IMR-90 (cell line): ENCODE results near the gene MAGEB10.

Experiments
- CTCF ChIP-seq: conservative IDR thresholded peaks from 2 replicates; pipeline ENCODE4 v1.5.1; 2012; ENCODE audit warnings: mild to moderate bottlenecking, low read depth, low read length, improper control_type of control experiment
- MAZ ChIP-seq: IDR thresholded peaks from 2 replicates; pipeline ENCODE4 v1.6.1; 2012; ENCODE audit warnings: low read depth, mild to moderate bottlenecking, low read length, improper control_type of control experiment, moderate library complexity, borderline replicate concordance
- POLR2A ChIP-seq: IDR thresholded peaks from 2 replicates; pipeline ENCODE4 v1.6.1; 2012; ENCODE audit warnings: mild to moderate bottlenecking, low read depth, low read length
- RAD21 ChIP-seq: IDR thresholded peaks from 2 replicates; pipeline ENCODE4 v1.6.1; 2012; ENCODE audit warnings: low read length, improper control_type of control experiment

- TF ChIP-seq MAZ: no peak
- no peak for TF ChIP-seq CTCF
- TF ChIP-seq RAD21: no peak
- TF ChIP-seq POLR2A: no peak
Measured at GRCh38 chrX:27838185-27838584, 30.4 kb downstream of the MAGEB10 start.
